Fibroblast of peridontal ligament (primary cell): ENCODE results near the gene CYP2W1.
"Not testable (repeated sequence)": the region's sequence is repeated elsewhere in the genome, so short reads cannot be mapped to it uniquely, and the experiment has no call there.

Source experiments
- DNase-seq: peaks from one replicate; pipeline ENCODE4 v3.0.0-alpha.2; 2010; ENCODE audit errors: extremely low read depth

Gene CYP2W1

DNA sequence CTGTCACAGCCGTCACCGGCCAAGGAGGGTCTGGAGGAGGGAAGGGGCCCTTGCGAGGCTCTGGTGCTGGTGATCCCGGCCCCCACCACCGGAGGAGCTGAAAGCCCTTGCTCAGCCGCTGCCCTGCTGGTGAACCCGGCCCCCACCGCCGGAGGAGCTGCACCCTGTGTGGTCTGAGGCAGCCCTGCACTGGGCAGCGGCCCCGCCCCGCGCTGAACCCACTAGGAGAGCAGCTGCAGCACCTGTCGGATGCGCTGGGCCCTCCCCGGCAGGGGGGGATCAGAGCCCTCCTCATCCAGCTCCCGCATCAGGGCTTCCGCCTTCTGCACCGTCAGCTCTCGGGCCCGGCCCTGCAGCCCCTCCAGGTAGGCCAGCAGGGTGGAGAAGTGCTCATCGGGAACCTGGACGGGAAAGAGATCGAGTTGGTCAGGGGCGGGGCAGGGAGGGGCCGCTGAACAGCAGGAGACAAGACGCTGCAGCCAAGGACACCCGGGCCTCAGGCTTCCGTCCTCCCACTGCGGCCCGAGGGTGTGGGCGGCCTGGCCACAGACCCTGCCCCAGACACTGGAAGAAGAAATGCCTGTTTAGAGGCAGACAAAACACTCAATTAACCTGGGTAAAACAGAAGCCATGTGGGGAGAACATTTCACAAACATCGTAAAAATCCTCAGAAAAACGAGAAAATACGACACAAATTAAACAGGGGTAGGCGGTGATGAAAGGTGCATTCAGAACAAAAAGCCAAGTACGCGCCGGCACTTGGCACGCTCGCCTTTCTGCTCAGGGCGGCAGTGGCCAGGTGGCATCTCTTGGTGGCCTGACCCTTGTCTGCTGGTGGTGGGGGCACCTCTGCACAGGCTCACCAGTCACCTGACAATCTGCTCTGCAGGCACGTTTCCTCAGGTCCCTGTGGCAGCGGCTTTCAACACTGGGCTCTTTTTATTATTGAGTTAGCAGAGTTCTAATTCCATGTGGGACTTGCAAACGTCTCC is 14.7 kb downstream of the CYP2W1 start:
- DNase-seq = no peak

DNA sequence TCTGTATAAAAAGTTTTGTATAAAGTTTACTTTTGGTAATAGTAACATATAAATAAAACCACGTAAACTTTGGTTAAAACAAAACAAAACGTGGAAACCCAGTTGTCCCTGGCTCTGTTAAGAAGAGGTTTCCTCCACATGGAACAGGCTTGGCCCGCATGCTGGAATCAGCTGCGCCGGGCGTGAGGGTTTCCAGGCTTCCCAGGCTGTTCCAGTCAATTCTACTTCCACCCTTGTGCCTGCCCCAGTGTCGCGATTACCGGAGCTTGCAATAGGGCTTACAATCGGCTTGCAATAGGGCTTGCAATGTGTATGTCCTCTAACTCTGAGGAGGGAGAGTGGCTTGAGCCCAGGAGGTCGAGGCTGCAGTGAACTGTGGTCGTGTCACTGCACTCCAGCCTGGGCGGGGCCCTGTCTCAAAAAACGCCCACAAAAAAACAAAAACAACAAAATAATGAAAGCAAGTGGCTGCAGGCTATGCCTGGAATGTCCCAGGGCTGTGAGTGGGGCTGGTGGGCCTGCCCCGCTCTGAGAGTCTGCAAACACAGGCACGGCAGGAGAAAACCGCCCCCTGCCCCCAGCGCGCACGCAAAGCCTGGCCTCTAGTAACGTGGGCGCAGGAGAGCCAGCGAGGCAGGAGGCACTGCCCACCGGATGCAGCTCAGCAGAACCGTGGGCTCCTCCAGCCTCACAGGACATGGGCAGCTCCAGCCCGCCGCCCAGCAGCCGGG is 16.3 kb downstream of the CYP2W1 start:
- no peak for DNase-seq

DNA sequence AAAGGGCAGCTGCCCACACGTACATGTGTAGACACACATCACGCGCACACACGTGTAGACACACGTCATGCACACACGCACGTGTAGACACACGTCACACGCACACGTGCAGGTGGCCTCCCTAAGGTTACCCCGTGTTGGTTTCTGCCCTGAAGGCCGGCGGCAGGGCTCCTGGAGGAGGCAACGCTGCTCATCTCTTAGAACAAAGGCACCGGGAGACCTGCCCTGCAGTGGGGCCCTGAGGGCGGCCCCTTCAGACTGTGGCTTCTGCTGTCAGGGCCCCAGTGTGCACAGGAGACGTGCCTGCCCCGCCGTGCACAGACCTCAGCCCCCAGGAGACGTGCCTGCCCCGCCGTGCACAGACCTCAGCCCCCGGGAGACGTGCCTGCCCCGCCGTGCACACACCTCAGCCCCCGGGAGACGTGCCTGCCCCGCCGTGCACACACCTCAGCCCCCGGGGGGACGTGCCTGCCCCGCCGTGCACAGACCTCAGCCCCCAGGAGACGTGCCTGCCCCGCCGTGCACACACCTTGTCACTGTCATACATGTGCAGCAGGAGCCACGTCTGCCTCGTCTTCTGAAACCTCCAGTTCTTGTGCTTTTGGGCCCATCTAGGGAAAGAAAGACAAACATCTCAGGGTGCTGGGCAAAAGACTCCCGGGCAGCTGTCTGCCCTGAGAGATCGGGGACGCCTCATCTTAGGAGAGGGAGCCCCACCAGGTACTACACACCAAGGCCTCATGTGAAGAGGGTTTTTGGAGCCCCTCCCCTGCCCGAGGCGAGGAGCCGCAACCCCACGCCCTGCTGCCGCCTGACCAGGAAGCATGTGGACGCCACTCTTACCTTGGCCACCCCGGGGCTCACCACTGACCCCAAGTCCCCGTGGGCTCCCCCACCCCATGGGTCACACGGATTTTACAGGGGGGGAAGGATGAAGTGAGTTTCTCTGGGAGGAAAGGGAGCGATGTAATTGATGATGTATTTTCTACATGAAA is 17.3 kb downstream of the CYP2W1 start:
- DNase-seq = no peak

DNA sequence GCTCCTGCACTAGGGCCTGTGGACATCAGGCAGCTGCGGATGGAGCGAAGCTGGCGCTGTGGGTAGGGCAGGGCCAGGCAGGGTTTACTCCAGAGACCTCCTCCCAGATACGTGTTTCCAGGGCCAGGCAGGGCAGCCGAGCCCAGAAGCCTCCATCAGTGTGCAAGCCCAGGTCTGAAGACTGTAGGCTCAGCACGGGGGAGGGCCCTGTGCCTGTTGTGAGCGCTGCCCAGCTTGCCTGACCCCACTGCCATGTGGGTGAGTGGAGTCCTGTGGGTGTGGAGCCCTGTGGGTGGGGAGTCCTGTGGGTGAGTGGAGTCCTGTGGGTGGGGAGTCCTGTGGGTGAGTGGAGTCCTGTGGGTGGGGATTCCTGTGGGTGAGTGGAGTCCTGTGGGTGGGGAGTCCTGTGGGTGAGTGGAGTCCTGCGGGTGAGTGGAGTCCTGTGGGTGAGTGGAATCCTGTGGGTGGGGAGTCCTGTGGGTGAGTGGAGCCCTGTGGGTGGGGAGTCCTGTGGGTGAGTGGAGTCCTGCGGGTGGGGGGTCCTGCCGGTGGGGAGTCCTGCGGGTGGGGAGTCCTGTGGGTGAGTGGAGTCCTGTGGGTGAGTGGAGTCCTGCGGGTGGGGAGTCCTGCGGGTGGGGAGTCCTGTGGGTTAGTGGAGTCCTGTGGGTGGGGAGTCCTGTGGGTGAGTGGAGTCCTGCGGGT is 18.2 kb downstream of the CYP2W1 start:
- not testable (repeated sequence) for DNase-seq

DNA sequence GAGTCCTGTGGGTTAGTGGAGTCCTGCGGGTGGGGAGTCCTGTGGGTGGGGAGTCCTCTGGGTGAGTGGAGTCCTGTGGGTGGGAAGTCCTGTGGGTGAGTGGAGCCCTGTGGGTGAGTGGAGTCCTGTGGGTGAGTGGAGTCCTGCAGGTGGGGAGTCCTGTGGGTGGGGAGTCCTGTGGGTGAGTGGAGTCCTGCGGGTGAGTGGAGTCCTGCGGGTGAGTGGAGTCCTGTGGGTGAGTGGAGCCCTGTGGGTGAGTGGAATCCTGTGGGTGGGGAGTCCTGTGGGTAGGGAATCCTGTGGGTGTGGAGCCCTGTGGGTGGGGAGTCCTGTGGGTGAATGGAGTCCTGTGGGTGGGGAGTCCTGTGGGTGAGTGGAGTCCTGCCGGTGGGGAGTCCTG is 19.0 kb downstream of the CYP2W1 start:
- not testable (repeated sequence) for DNase-seq

DNA sequence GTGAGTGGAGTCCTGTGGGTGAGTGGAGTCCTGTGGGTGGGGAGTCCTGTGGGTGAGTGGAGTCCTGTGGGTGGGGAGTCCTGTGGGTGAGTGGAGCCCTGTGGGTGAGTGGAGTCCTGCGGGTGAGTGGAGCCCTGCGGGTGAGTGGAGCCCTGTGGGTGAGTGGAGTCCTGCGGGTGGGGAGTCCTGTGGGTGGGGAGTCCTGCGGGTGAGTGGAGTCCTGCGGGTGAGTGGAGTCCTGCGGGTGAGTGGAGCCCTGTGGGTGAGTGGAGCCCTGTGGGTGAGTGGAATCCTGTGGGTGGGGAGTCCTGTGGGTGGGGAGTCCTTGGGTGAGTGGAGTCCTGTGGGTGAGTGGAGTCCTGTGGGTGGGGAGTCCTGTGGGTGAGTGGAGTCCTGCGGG is 19.5 kb downstream of the CYP2W1 start:
- DNase-seq = not testable (repeated sequence)

DNA sequence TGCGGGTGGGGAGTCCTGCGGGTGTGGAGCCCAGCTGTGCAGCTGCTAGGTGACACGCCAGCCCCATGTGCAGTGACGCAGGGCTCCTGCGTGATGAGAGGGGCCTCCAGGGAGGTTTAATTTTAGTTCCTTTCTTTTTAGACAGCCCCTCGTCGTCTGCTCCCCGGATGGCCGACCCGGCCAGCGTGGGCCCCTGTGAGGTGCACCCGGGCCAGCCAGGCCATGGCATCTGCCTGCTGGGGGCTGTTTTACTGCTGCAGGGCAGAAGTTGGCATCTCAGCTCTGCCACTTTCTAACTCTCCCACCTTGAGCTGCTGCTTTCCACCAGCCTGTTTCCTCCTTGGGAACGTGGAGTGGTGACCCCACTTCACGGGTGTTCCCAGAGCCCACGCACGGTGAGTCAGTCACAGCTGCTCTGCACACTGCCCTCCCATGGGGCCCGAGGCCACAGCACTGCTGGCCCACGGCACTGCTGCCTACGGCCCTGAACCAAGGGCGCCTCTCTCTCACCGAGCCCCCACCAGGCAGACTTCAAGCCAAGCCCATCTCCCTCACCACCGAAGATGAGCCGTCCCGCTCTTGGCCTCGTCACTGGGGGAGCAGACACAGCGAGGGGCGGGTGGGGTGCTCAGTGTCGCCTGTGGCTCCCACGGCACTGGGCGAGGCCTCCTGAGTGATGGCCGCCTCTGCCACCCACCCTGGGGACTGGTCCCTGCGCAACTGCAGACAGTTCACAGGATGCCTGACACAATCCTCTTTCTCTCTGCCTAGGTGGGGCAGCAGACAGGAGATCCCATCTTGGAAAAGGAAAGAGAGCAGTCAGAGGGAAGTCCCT is 21.3 kb downstream of the CYP2W1 start:
- DNase-seq = no peak

DNA sequence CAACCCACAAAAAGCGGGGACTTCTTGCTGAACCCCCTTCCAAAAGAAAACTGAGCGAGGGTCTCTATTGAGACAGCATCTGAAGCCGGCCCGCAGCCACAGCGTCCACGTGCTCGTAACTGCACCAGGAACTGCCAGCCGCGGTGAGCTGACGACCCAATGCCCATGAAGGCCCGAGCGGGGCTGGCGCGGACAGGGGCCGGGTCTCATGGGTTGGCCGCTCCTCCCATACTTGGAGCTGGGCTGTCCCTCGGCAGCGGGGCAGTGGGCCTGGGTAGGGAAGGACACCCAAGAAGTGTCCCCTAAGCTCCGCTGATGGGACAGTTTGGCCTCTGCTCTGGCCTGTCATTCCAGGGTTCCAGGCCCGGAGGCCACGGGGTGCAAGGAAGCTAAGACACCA is 22.3 kb downstream of the CYP2W1 start:
- DNase-seq = no peak

DNA sequence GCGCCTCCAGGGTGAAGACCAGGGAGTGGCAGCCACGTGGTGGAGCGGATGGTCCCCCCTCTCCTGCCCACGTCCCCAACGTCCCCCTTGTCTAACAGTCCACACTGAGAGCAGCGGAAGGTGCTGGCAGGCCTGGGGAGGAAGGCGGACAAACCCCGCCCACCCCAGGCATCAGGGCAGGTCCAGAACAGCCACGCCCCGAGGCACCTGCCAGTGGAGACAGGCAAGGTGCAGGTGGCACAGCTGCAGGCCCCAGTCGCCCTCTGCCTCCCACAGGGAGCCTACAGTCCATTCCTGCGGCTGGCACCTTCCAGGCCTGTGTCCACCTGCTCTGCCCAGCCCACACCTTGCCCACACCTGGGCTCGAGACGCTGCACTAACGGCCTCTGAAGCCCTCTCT is 24.9 kb downstream of the CYP2W1 start:
- no peak for DNase-seq

DNA sequence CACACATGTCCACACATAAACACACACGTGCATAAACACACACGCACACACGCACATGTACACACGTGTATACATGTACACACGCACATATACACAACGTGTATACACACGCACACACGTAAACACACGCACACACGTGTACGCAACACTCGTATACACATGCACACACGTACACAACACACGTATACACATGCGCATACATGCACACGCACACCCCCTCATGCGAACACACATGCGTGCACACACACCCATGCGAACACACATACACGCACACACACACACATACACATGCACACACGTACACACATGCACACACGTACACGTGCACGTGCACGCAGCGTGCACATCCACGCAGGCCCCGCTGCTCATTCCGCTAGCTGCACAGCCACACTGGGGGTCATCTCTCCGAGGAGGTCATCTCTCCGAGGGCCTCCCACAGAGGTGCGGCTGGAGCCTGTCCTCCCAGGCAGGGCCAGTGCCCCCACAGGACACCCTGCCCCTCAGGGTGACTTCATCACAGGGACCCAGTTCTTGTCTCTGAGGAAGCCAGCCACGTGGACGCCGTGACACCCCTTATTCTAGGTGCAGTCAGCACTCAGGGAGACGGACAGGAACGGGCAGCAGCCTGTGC is 25.9 kb downstream of the CYP2W1 start:
- DNase-seq = no peak

DNA sequence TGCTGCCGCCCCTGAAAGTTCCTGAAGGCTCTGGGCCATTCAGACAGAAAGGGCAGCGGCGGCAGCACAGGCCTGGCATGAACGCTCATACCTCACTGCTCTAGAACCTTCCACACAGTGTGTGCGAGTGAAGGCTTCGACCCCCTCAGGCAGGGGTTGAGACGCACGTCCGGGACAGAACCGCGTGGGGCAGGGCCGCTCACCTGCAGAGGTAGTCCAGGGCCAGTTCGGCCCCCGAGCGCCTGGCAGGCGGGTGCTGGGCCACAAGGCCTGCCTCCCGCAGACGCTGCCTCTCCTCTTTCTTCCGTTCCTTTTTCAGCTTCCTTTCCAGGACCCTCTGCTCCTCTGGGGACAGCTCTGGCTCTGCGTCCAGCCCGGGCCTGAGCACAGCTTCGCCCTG is 26.8 kb downstream of the CYP2W1 start:
- no peak for DNase-seq

DNA sequence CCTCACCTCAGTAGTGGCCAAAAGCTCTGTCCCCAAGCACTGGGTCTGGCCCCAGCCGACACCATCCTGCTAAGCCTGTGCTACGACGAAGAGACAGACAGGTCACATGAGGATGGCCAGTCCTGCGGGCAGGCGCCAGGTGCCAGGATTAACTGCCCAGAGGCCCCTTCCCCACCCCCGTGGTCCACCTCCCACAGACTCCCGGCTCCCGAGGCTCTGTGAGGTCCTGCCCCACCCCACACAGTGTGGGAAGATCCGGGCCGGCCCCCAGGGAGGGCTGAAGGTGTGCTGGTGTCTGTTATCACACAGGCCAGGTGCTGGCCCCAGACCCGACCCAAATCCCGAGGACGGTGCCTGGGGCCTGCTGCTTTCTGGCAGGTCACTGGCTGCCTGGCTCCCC is 27.2 kb downstream of the CYP2W1 start:
- no peak for DNase-seq

DNA sequence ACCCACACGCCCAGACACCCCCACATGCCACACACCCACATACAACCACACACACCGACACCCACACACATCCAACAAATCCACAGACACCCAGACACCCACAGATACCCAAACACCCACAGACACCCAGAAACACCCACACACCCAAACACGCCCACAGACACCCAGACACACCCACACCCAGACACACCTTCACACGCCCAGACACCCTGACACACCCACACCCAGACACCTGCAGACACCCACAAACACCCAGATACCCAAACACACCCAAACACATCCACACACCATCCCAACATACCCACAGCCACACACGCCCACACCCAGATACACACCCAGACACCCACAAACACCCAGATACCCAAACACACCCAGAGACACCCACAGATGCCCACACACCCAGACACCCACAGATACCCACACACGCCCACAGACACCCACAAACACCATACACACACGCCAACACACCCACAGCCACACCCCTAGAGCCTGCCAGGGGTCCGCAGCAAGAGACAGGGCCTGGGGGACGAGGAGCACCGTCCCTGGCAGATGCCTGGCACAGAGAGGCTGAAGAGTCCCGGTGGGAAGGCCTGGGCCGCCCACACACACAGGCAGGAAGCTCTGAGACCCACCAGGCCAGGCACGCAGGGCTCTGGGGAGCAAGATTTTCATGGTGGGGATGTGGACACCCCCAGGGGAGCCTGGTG is 28.5 kb downstream of the CYP2W1 start:
- no peak for DNase-seq

DNA sequence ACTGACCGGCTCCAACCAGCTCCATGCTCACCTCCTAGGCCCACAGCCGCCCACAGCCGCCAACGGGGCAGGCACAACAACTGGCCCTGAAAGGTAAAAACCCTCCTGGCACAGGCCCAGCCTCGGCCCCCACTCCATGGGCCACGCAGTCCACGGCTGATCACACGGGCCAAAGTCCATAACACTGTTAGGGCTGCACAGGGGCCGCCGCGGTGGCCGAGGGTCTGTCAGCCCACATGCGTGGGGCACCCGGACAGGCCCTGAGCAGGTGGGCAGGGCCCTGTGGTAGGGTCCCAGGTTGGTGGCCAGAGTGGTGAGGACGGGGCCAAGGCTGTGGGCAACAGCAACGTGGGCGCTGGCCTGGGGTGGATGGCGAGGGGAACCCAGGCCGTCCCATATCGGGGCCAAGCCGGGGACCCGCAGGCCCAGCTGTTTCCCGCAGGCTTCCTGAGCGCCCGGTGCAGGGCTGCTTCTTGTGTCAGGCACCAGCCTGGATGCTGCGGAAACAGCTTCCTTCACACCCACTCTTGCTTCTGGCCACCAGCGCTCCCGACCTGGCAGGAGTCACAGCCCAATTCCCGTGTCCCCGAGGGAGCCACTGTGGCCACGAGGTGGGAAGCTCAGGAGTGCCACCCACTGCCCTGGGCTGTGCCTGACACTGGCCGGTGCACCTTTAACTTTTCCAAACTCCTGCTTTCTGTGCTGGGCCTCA is 29.2 kb downstream of the CYP2W1 start:
- DNase-seq = no peak

DNA sequence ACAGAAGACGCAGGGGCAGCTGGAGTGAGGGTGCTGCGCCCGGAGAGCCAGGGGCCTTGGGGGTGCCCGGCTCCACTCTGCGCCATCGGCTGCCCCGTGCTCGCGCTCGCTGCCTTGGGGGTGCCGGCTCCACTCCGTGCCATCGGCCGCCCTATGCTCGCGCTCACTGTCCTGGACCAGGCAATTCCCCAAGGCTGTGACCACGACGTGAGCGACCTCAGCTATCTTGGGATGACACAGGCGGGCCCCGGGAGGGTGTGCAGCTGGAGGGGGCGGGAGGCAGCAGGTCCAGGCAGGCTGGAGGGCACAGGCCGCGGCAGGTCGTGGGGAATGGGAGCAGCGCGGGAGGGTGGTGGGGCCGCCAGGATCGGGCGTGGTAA is 29.7 kb downstream of the CYP2W1 start:
- DNase-seq = no peak

DNA sequence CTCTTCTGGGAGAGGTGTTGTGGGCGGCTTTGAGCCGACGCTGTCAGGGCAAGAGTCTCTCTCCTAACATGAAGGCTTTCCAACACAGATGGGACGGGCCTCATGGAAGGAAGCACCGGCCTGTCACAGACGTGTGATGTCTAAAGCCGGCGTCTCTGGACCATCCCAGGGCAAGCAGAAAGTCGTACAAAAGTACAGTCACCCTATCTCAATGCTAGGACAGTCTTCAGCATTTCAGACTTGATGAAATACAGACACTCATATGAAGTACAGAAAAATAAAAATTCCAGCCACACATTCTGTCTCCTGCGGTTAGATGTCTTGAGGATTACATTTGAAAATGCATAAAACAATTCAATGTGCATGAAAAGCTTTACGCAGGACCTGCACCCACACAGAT is 30.6 kb downstream of the CYP2W1 start:
- DNase-seq = no peak

DNA sequence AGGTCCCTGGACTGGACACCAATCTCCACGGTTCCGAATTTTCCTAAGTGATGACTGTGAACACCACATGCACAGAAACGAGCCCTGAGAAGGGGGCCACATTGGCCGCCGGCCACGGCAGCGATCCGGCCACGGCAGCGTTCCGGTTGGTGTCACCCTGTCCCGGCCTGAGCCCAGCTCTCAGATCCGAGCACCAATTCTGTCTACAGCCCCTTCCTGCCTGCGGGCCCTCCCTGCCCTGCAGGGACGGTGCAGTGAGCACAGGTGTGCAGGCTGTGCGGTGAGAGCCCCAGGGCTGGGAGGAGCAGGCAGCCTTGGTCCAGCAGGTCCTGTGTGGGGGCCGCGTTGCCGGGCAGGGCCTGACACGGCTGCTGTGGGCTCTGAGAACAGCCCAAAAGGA is 31.7 kb downstream of the CYP2W1 start:
- DNase-seq = no peak
